ENCODE data around the gene SAP30BP.

DNA sequence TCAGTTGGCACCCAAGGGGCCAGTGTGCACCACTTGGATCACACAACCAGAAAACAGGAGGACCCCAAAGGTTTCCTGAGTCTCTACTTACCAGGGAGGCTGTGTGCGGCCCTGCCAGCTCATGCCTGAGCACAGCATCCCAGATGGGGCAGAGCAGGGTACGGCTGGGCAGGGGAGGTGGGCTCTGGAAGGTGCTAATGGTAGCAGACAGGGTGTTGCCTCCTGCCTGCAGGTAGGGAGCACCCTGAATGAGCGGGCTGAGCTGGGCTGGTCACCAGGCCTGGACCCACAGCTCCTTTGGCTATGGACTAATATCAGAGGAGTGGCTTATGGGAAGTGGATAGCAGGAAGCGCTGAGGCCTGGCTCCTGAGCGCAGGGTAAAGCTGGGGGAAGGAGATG is 14.8 kb upstream of the SAP30BP start:
- TF ChIP-seq, protein P1, sequence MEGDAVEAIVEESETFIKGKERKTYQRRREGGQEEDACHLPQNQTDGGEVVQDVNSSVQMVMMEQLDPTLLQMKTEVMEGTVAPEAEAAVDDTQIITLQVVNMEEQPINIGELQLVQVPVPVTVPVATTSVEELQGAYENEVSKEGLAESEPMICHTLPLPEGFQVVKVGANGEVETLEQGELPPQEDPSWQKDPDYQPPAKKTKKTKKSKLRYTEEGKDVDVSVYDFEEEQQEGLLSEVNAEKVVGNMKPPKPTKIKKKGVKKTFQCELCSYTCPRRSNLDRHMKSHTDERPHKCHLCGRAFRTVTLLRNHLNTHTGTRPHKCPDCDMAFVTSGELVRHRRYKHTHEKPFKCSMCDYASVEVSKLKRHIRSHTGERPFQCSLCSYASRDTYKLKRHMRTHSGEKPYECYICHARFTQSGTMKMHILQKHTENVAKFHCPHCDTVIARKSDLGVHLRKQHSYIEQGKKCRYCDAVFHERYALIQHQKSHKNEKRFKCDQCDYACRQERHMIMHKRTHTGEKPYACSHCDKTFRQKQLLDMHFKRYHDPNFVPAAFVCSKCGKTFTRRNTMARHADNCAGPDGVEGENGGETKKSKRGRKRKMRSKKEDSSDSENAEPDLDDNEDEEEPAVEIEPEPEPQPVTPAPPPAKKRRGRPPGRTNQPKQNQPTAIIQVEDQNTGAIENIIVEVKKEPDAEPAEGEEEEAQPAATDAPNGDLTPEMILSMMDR (IDR thresholded peaks at IDR 0.05): no peak
- TF ChIP-seq POLR2A (IDR thresholded peaks at IDR 0.05; ENCODE audit: low read depth): no peak
